ENCODE data around the gene BTBD9. TPM values are rescaled to one million over a fixed set of nuclear protein-coding genes. Genes with fewer than 3 reads are reported as not detected.

BTBD9 gene
- total and polyA plus RNA-seq, 2 donors (not counting 1 experiment from before 2014, with no cell fraction given) = 4.1 to 48.9 TPM

- no CpG with 5 or more reads among the region's 2 CpGs for WGBS (ENCODE audit: insufficient coverage)
- Histone ChIP-seq H3K79me2 (ENCODE audit: control insufficient read depth, insufficient read depth, low read length) (no peaks in the 10 kb centered on the region), H3K4me2 (replicated peaks; ENCODE audit: low read depth, low read length, poor library complexity, severe bottlenecking) (no peak overlapping the region), H3K27me3 (replicated peaks in 1 of 4; ENCODE audit: control extremely low read depth in 1 of 4, control insufficient read depth in 3 of 4, insufficient read depth in 4 of 4, low read length in 3 of 4) (no peaks in the 10 kb centered on the region), H3K27ac (ENCODE audit: low read length in 2 of 2) (no peak overlapping the region), H3K4me3 (ENCODE audit: control extremely low read depth in 1 of 5, extremely low read depth in 1 of 5, insufficient read depth in 1 of 5, low read depth in 2 of 5, low read length in 4 of 5) (no peak overlapping the region), H3K36me3 (replicated peaks in 1 of 2; ENCODE audit: control extremely low read depth in 1 of 2, control insufficient read depth in 1 of 2, extremely low read depth in 1 of 2, insufficient read depth in 2 of 2, low read length in 1 of 2) (no peaks in the 10 kb centered on the region), H2AFZ (ENCODE audit: insufficient read depth, low read depth, low read length, poor library complexity, severe bottlenecking) (no peak overlapping the region), H3K4me1 (ENCODE audit: control insufficient read depth in 2 of 2, insufficient read depth in 2 of 2, low read length in 2 of 2) (no peaks in the 10 kb centered on the region), H4K20me1 (ENCODE audit: control insufficient read depth, insufficient read depth, low read length, poor library complexity, severe bottlenecking) (no peaks in the 10 kb centered on the region), H3K9me3 (ENCODE audit: control extremely low read depth in 1 of 3, control insufficient read depth in 2 of 3, insufficient read depth in 1 of 3, low read length in 2 of 3) (no peaks in the 10 kb centered on the region), H3K9ac (ENCODE audit: low read length) (no peak overlapping the region)
- Mint-ChIP-seq H3K9me3 (ENCODE audit: insufficient read depth) (no peaks in the 10 kb centered on the region), H3K4me1 (peaks cover 5% of the 10 kb centered on the region), H3K27me3 (no peaks in the 10 kb centered on the region), H3K4me3 (no peak overlapping the region), H3K27ac (no peak overlapping the region)
- ChIA-PET CTCF (no interaction called here), POLR2A (no interaction called here)
- DNase-seq (no peak), ATAC-seq (ENCODE audit: low read depth) (no peak)
- intact Hi-C loops (cut with micrococcal nuclease) = loop anchor here (5.0 kb wide), 3 partner anchors 793 to 1008 kb away; partner anchors contain the start of gene MDGA1
- TF ChIP-seq CTCF (IDR thresholded peaks at IDR 0.05) (no peak), EZH2 (IDR thresholded peaks at IDR 0.05; ENCODE audit: borderline replicate concordance, insufficient read depth, low read depth, low read length, poor library complexity, severe bottlenecking) (no peak)
Measured at GRCh38 chr6:38489951-38490350, 149.8 kb downstream of the BTBD9 start.

GRCh38 chr6:38487423-38487822 lies 152.3 kb downstream of the BTBD9 start:
- no peak overlapping the region for H3K4me3 ChIP-seq (ENCODE audit: control extremely low read depth in 1 of 5, extremely low read depth in 1 of 5, insufficient read depth in 1 of 5, low read depth in 2 of 5, low read length in 4 of 5)
- H3K4me1 ChIP-seq (ENCODE audit: control insufficient read depth in 2 of 2, insufficient read depth in 2 of 2, low read length in 2 of 2) = peaks cover 20% of the 10 kb centered on the region in 2 donors
- ChIA-PET POLR2A (no interaction called here), CTCF (no interaction called here)
- Mint-ChIP-seq H3K9me3 (ENCODE audit: insufficient read depth) (no peaks in the 10 kb centered on the region), H3K27me3 (no peaks in the 10 kb centered on the region), H3K4me3 (no peak overlapping the region), H3K27ac (no peak overlapping the region), H3K4me1 (peaks cover 8% of the 10 kb centered on the region)
- no peak overlapping the region for H3K27ac ChIP-seq (ENCODE audit: low read length in 2 of 2)
- no peak overlapping the region for H2AFZ ChIP-seq (ENCODE audit: insufficient read depth, low read depth, low read length, poor library complexity, severe bottlenecking)
- peaks cover 5% of the 10 kb centered on the region for H3K79me2 ChIP-seq (ENCODE audit: control insufficient read depth, insufficient read depth, low read length)
- no peaks in the 10 kb centered on the region for H3K27me3 ChIP-seq (replicated peaks in 1 of 4; ENCODE audit: control extremely low read depth in 1 of 4, control insufficient read depth in 3 of 4, insufficient read depth in 4 of 4, low read length in 3 of 4)
- ATAC-seq (ENCODE audit: low read depth) (no peak), DNase-seq (no peak)
- H4K20me1 ChIP-seq (ENCODE audit: control insufficient read depth, insufficient read depth, low read length, poor library complexity, severe bottlenecking) = peaks cover 4% of the 10 kb centered on the region
- intact Hi-C loops (cut with micrococcal nuclease) = no loop called here
- H3K9ac ChIP-seq (ENCODE audit: low read length) = no peak overlapping the region
- no peak for TF ChIP-seq CTCF (IDR thresholded peaks at IDR 0.05)
- no peak for TF ChIP-seq EZH2 (IDR thresholded peaks at IDR 0.05; ENCODE audit: borderline replicate concordance, insufficient read depth, low read depth, low read length, poor library complexity, severe bottlenecking)
- H3K4me2 ChIP-seq (replicated peaks; ENCODE audit: low read depth, low read length, poor library complexity, severe bottlenecking) = no peak overlapping the region
- WGBS (ENCODE audit: insufficient coverage) = 87% methylated on average over 6 of the region's 7 CpGs
- no peaks in the 10 kb centered on the region for H3K9me3 ChIP-seq (ENCODE audit: control extremely low read depth in 1 of 3, control insufficient read depth in 2 of 3, insufficient read depth in 1 of 3, low read length in 2 of 3)
- H3K36me3 ChIP-seq (replicated peaks in 1 of 2; ENCODE audit: control extremely low read depth in 1 of 2, control insufficient read depth in 1 of 2, extremely low read depth in 1 of 2, insufficient read depth in 2 of 2, low read length in 1 of 2) = no peaks in the 10 kb centered on the region

Data from B cell (primary cell).